ENCODE measurements around the gene MYBBP1A. TPM values are rescaled to one million over a fixed set of nuclear protein-coding genes. Genes with fewer than 3 reads are reported as not detected.

The MYBBP1A gene
- total and polyA plus RNA-seq, 2 experiments from 2014 or later: 42.4 to 56.4 TPM

- no peaks in the 10 kb centered on the region for H3K9me2 ChIP-seq (ENCODE audit: insufficient read depth)
- H3K9me3 ChIP-seq (ENCODE audit: low read depth): no peaks in the 10 kb centered on the region
- H3K4me1 ChIP-seq (ENCODE audit: insufficient read depth): no peaks in the 10 kb centered on the region
- H2AFZ ChIP-seq: no peak overlapping the region
- H3K27ac ChIP-seq: no peak overlapping the region
- H3F3A ChIP-seq (ENCODE audit: insufficient read depth): no peaks in the 10 kb centered on the region
- in situ Hi-C loops (cut with MboI): no loop called here
- no peak for DNase-seq
- H3K27me3 ChIP-seq (replicated peaks; ENCODE audit: insufficient read depth): no peaks in the 10 kb centered on the region
- 72 to 75% methylated on average over 15 to 16 of the region's 17 CpGs for WGBS, 2 experiments (ENCODE audit: low coverage in 1 of 2, low lambda C conversion rate in 2 of 2, missing lambda C conversion rate in 2 of 2)
- H3K4me2 ChIP-seq (ENCODE audit: unreplicated experiment): no peak overlapping the region
- no peaks in the 10 kb centered on the region for H4K20me1 ChIP-seq (ENCODE audit: insufficient read depth)
- H3K9ac ChIP-seq: no peak overlapping the region
- no peaks in the 10 kb centered on the region for H3K36me3 ChIP-seq (ENCODE audit: low read depth)
- H3K79me2 ChIP-seq (ENCODE audit: insufficient read depth): no peaks in the 10 kb centered on the region
- no peak overlapping the region for H3K4me3 ChIP-seq
- TF ChIP-seq EZH2phosphoT487 (IDR thresholded peaks at IDR 0.05; ENCODE audit: insufficient read depth, low read depth) (no peak), EZH2 (IDR thresholded peaks at IDR 0.05; ENCODE audit: insufficient read depth, poor library complexity, severe bottlenecking) (no peak)
Observed at GRCh38 chr17:4534515-4534914, 20.7 kb downstream of the MYBBP1A start.

GRCh38 chr17:4533523-4534504, 21.4 kb downstream of the MYBBP1A start:
- Histone ChIP-seq H2AFZ (no peak overlapping the region), H4K20me1 (ENCODE audit: insufficient read depth) (no peaks in the 10 kb centered on the region), H3K4me1 (ENCODE audit: insufficient read depth) (no peaks in the 10 kb centered on the region), H3F3A (ENCODE audit: insufficient read depth) (no peaks in the 10 kb centered on the region), H3K9ac (no peak overlapping the region), H3K9me2 (ENCODE audit: insufficient read depth) (no peaks in the 10 kb centered on the region), H3K27ac (no peak overlapping the region), H3K36me3 (ENCODE audit: low read depth) (no peaks in the 10 kb centered on the region), H3K4me3 (no peak overlapping the region), H3K9me3 (ENCODE audit: low read depth) (no peaks in the 10 kb centered on the region), H3K79me2 (ENCODE audit: insufficient read depth) (no peaks in the 10 kb centered on the region), H3K4me2 (ENCODE audit: unreplicated experiment) (no peak overlapping the region), H3K27me3 (replicated peaks; ENCODE audit: insufficient read depth) (no peaks in the 10 kb centered on the region)
- in situ Hi-C loops (cut with MboI): no loop called here
- no peak for TF ChIP-seq EZH2phosphoT487 (IDR thresholded peaks at IDR 0.05; ENCODE audit: insufficient read depth, low read depth)
- TF ChIP-seq EZH2 (IDR thresholded peaks at IDR 0.05; ENCODE audit: insufficient read depth, poor library complexity, severe bottlenecking): no peak
- WGBS, 2 experiments (ENCODE audit: low coverage in 1 of 2, low lambda C conversion rate in 2 of 2, missing lambda C conversion rate in 2 of 2): 63 to 65% methylated on average over 19 to 23 of the region's 23 CpGs
- DNase-seq: peak; percentile 16

- Histone ChIP-seq H3K4me1 (ENCODE audit: insufficient read depth) (no peaks in the 10 kb centered on the region), H3K9me3 (ENCODE audit: low read depth) (no peaks in the 10 kb centered on the region), H3K9me2 (ENCODE audit: insufficient read depth) (no peaks in the 10 kb centered on the region), H4K20me1 (ENCODE audit: insufficient read depth) (no peaks in the 10 kb centered on the region), H3K4me3 (no peak overlapping the region), H3K4me2 (ENCODE audit: unreplicated experiment) (no peak overlapping the region), H3K9ac (no peak overlapping the region), H3K36me3 (ENCODE audit: low read depth) (no peaks in the 10 kb centered on the region), H3K27ac (no peak overlapping the region), H3K27me3 (replicated peaks; ENCODE audit: insufficient read depth) (peaks cover 3% of the 10 kb centered on the region; the same call in 1 of the 2 replicates), H3F3A (ENCODE audit: insufficient read depth) (no peaks in the 10 kb centered on the region), H3K79me2 (ENCODE audit: insufficient read depth) (no peaks in the 10 kb centered on the region), H2AFZ (no peak overlapping the region)
- TF ChIP-seq EZH2phosphoT487 (IDR thresholded peaks at IDR 0.05; ENCODE audit: insufficient read depth, low read depth) (no peak), EZH2 (IDR thresholded peaks at IDR 0.05; ENCODE audit: insufficient read depth, poor library complexity, severe bottlenecking) (no peak)
- no peak for DNase-seq
- in situ Hi-C loops (cut with MboI): no loop called here
- 89 to 95% methylated on average over 30 to 33 of the region's 33 CpGs for WGBS, 2 experiments (ENCODE audit: low coverage in 1 of 2, low lambda C conversion rate in 2 of 2, missing lambda C conversion rate in 2 of 2)
Observed at GRCh38 chr17:4532860-4533522, 22.2 kb downstream of the MYBBP1A start.

- WGBS, 2 experiments (ENCODE audit: low coverage in 1 of 2, low lambda C conversion rate in 2 of 2, missing lambda C conversion rate in 2 of 2): 83 to 86% methylated on average over 17 of the region's 17 CpGs
- Histone ChIP-seq H3K4me3 (no peak overlapping the region), H3K4me1 (ENCODE audit: insufficient read depth) (no peaks in the 10 kb centered on the region), H3K27me3 (replicated peaks; ENCODE audit: insufficient read depth) (peaks cover 11% of the 10 kb centered on the region), H3K36me3 (ENCODE audit: low read depth) (no peaks in the 10 kb centered on the region), H3K27ac (no peak overlapping the region), H4K20me1 (ENCODE audit: insufficient read depth) (no peaks in the 10 kb centered on the region), H3K9me2 (ENCODE audit: insufficient read depth) (no peaks in the 10 kb centered on the region), H3K79me2 (ENCODE audit: insufficient read depth) (no peaks in the 10 kb centered on the region), H3K9ac (no peak overlapping the region), H3K9me3 (ENCODE audit: low read depth) (no peaks in the 10 kb centered on the region), H3K4me2 (ENCODE audit: unreplicated experiment) (no peak overlapping the region), H3F3A (ENCODE audit: insufficient read depth) (no peaks in the 10 kb centered on the region), H2AFZ (no peak overlapping the region)
- in situ Hi-C loops (cut with MboI): no loop called here
- TF ChIP-seq EZH2phosphoT487 (IDR thresholded peaks at IDR 0.05; ENCODE audit: insufficient read depth, low read depth): no peak
- no peak for TF ChIP-seq EZH2 (IDR thresholded peaks at IDR 0.05; ENCODE audit: insufficient read depth, poor library complexity, severe bottlenecking)
- DNase-seq: no peak
Observed at GRCh38 chr17:4531988-4532736, 23.0 kb downstream of the MYBBP1A start.

Measured in GM23248 (cell line).